Activated T-helper 1 cell treated with anti-CD3 and anti-CD28 coated beads, Interleukin-12 subunit alpha, Interleukin-12 subunit beta, Interleukin-2, Interleukin-4 antibody, amounts not matched to agents 30 ng/mL and 10 ng/mL and 1 ng/mL, durations not matched to agents 14 hours and 24 hours and 36 hours (primary cell): ENCODE data around the gene ASIC3. TPM values are rescaled to one million over a fixed set of nuclear protein-coding genes. Genes with fewer than 3 reads are reported as not detected.

ENCODE experiments used
- DNase-seq: peaks from one replicate; pipeline ENCODE4 v3.0.0; 2021; ENCODE audit warnings: low spot score
- H3K27ac Mint-ChIP-seq: one replicate; pipeline ENCODE4 v1.8.0; 2021; ENCODE audit warnings: mild to moderate bottlenecking, mixed read lengths
- H3K27me3 Mint-ChIP-seq: one replicate; pipeline ENCODE4 v1.8.0; 2022; ENCODE audit warnings: mild to moderate bottlenecking, moderate library complexity, mixed read lengths; ENCODE audit not compliant: insufficient read depth
- H3K36me3 Mint-ChIP-seq: one replicate; pipeline ENCODE4 v1.8.0; 2021; ENCODE audit warnings: low read depth, mixed read lengths
- H3K4me1 Mint-ChIP-seq: one replicate; pipeline ENCODE4 v1.8.0; 2021; ENCODE audit warnings: low read depth, mixed read lengths
- H3K4me3 Mint-ChIP-seq: one replicate; pipeline ENCODE4 v1.8.0; 2021; ENCODE audit warnings: mild to moderate bottlenecking, moderate library complexity, mixed read lengths
- H3K9me3 Mint-ChIP-seq: one replicate; pipeline ENCODE4 v1.8.0; 2021; ENCODE audit warnings: mixed read lengths
- intact Hi-C: fragments of 100-400 bp; cut with micrococcal nuclease; formaldehyde crosslinking; loops from one replicate; pipeline ENCODE4 v1.15.1; 2024
- total RNA-seq: library from RNA; stranded (reverse); gene quantifications from 2 replicates; pipeline ENCODE4 v1.2.3, GENCODE V29; 2022

Gene ASIC3
- total RNA-seq, 1 donor from 2014 or later: 1.9 TPM

DNA sequence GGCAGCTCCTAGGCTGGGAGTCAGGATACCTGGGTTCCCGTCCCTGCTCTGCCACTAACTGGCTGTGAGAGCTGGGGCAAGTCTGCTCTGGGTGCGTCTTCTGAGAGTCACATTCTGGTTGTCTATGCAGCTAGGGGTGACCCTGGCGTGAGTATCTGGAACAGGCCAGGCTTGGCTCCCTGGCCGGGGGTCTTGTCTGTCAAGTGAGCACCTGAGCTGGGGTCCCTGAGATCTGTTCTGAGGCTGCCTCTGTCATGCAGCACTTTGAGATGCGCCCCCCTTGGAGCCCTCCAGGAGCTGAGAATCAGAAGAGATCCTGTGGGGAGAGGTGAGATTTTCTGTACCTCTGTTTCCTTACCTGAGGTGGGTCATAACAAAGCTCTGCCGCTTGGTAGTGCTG lies 45.4 kb downstream of the ASIC3 start:
- no peak for DNase-seq
- Mint-ChIP-seq H3K36me3 (peaks cover 3% of the 10 kb centered on the region), H3K4me1 (peaks cover 16% of the 10 kb centered on the region), H3K27me3 (peaks cover 3% of the 10 kb centered on the region), H3K27ac (no peak overlapping the region), H3K4me3 (no peak overlapping the region), H3K9me3 (no peaks in the 10 kb centered on the region)
- intact Hi-C loops: no loop called here

DNA sequence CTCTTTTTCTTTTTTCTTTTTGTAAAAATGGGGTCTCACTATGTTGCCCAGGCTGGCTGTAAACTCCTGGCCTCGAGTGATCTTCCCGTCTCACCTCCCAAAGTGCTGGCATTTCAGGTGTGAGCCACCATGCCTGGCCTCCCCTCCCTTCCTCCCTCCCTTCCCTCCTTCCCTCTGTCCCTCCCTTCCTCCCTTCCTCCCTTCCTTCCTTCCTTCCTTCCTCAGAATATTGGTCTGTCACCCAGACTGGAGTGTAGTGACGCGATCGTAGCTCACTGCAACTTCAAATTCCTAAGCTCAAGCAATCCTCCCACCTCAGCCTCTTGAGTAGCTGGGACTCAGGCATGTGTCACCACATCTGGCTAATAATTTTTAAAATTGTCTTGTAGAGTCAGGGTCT lies 46.3 kb downstream of the ASIC3 start:
- H3K27me3 Mint-ChIP-seq: no peaks in the 10 kb centered on the region
- intact Hi-C loops: no loop called here
- no peaks in the 10 kb centered on the region for H3K36me3 Mint-ChIP-seq
- H3K4me3 Mint-ChIP-seq: no peak overlapping the region
- DNase-seq: no peak
- H3K27ac Mint-ChIP-seq: no peak overlapping the region
- peaks cover 9% of the 10 kb centered on the region for H3K4me1 Mint-ChIP-seq
- H3K9me3 Mint-ChIP-seq: no peaks in the 10 kb centered on the region

DNA sequence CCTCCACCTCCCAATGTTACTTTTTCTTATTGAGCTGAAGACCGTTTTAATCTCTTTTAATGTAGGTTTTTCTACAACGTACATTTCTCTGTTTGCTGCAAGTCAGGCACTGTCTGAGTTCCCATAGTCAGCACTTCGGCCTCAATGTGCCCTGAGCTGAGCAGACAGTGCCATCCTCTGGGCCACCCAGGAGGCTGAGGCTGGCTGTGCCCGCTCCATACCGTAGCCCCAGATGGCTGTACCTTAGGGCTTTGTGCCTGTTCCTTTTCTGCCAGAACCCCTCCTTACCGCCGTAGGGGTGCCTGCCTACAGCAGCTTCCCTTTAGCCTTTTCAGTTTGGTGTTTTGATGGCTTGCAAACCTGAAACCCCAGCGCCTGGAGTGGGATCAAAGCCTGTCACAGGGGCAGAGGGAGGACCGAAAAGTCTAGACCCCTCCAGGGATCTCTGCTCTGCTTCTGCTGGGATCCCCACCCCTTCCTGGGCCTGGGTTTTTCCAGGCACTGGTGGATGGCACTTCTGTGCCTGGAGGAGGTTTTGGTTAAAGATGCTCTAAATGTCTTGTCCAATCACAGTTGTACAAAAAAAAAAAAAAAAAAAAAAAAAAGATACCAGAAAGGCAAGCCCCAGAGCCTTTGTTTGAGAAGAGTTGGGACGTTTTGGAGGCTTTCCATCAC lies 46.9 kb downstream of the ASIC3 start:
- intact Hi-C loops: no loop called here
- Mint-ChIP-seq H3K4me1 (peaks cover 9% of the 10 kb centered on the region), H3K9me3 (no peaks in the 10 kb centered on the region), H3K4me3 (no peak overlapping the region), H3K27me3 (no peaks in the 10 kb centered on the region), H3K27ac (no peak overlapping the region), H3K36me3 (no peaks in the 10 kb centered on the region)
- DNase-seq: no peak

DNA sequence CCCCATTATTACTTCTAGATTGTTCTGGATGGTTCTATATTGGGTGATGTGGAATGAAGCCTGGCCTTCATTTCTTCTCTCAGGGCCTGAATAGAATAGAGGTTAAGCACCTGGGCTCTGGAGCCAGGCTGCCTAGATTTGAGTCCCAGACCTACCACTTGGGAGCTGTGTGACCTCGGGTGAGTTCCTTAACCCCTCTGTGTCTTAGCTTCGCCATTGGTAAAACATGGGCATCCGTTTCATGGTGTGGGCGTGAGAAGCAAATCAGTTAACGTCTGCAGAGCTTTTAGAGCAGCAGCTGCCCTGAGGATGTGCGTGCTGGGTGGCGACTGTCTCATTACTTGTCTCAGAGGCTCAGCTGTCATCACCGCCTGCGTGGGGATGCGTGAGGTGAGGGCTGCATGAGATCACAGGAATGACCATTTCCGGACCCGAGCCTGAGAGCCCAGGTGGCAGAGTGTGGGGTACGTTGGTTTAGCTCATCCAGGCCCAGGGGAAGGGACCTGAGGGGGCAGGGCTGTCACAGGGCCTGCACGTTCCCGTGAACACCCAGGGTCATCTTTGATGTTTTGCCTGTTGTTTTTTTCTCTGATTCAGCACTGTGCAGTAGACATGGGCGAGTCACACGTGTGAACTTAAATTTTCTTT lies 47.6 kb downstream of the ASIC3 start:
- DNase-seq: no peak
- no peaks in the 10 kb centered on the region for H3K36me3 Mint-ChIP-seq
- no peak overlapping the region for H3K27ac Mint-ChIP-seq
- no peaks in the 10 kb centered on the region for H3K27me3 Mint-ChIP-seq
- no peak overlapping the region for H3K4me3 Mint-ChIP-seq
- intact Hi-C loops: no loop called here
- no peaks in the 10 kb centered on the region for H3K9me3 Mint-ChIP-seq
- peaks cover 9% of the 10 kb centered on the region for H3K4me1 Mint-ChIP-seq

DNA sequence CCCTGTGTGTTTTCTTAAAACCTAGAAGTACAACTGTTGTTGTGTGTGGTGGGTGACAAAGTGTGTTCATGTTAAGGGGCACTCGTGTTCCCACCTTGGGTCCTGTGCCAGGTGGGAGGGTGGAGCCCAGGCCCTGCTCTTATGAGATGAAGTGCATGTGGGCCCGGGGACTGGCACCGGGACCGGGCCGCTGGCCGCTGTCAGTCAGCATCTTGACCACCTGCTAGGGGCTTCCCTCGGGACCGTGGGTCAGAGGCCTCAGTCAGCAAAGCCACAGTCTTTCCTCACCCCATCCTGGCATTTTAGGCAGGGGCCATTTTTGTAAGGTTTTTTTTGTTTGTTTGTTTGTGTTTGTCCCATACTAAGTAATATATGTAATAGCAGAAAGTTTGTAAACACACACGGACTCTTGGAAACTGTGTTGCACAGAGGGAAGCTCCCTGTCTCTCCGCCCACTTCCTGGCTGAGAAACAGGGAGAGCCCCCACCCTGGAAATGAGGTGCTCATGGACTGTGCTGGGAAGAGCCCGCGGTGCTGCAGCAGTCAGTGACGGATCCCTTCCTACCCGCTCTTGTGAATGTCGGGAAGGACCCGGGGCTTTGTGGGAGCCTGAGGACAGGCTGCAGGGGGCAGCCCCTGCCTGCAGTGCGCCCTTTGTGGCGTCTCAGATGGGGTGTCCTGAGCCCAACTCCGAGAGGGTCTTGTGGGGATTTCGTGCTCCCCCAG lies 51.3 kb downstream of the ASIC3 start:
- intact Hi-C loops: no loop called here
- H3K4me1 Mint-ChIP-seq: no peaks in the 10 kb centered on the region
- H3K4me3 Mint-ChIP-seq: no peak overlapping the region
- no peaks in the 10 kb centered on the region for H3K9me3 Mint-ChIP-seq
- no peaks in the 10 kb centered on the region for H3K36me3 Mint-ChIP-seq
- H3K27ac Mint-ChIP-seq: no peak overlapping the region
- no peaks in the 10 kb centered on the region for H3K27me3 Mint-ChIP-seq
- no peak for DNase-seq

DNA sequence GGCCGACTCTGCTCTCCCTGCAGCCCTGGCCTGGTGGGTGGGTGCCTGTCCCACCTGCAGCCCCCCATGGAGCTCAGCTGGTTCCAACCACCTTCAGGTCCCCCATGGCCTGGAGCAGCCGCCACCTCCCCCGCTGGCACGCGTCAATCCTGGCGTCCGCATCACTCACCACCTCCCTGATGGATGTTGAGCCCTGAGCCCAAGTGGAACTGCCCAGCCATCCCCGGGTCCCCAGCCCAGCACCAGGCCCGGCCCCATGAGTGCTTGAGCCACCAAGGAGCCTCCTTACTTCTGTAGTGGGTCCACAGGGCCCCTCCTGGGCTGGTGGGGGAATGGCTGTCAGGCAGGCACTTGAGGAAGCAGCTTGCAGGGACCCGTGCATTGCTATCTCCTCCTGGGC lies 52.6 kb downstream of the ASIC3 start:
- H3K27ac Mint-ChIP-seq: no peak overlapping the region
- no peaks in the 10 kb centered on the region for H3K4me1 Mint-ChIP-seq
- no peak overlapping the region for H3K4me3 Mint-ChIP-seq
- no peak for DNase-seq
- intact Hi-C loops: no loop called here
- no peaks in the 10 kb centered on the region for H3K9me3 Mint-ChIP-seq
- H3K27me3 Mint-ChIP-seq: peaks cover 2% of the 10 kb centered on the region
- no peaks in the 10 kb centered on the region for H3K36me3 Mint-ChIP-seq

DNA sequence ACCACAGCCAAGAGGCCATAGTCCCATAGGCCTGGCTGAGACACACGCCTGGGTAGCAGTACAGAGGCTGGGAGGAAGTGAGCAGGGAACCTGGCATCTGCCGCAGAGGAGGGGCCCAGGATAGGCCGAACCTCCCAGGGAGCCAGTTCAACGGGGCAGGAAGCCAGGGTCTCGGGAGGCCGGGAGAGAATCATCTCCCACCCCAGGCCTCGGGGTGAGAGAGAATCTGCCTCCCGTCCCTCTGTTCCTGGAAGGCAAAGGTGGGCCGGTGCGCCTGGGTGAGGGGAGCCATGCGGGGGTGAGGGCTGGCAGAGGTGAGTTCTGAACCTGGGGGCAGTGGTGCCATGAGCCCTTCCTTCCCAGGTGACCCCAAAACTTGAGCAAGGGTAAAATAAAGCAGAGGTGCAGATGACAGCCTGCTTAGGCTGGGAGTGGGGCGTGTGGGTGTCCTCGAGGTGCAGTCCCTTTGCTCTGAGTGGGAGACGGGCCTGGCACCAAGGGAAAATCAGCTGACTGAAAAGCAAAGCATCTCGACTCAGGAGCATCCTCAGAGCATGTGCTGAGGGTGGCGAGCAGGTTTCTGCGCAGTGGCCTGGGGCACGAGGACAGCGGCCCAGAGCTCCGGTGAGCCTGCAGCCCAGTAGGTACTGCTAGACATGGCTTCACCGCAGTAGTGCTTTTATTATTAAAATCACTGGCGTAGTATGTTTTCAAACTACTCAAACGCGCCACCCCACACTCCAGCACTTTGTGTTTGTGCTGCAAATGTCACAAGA lies 53.5 kb downstream of the ASIC3 start:
- peaks cover 3% of the 10 kb centered on the region for H3K27me3 Mint-ChIP-seq
- H3K36me3 Mint-ChIP-seq: no peaks in the 10 kb centered on the region
- no peak overlapping the region for H3K4me3 Mint-ChIP-seq
- intact Hi-C loops: no loop called here
- no peak for DNase-seq
- no peaks in the 10 kb centered on the region for H3K9me3 Mint-ChIP-seq
- no peaks in the 10 kb centered on the region for H3K4me1 Mint-ChIP-seq
- no peak overlapping the region for H3K27ac Mint-ChIP-seq

Other genes starting within 250 kb of the ASIC3 start
- not detected in 2 replicates for gene TMEM176B, start 248.2 kb upstream of the ASIC3 start, total RNA-seq
- gene TMEM176A, start 247.8 kb upstream of the ASIC3 start, total RNA-seq: not detected in 2 replicates
- not detected in 2 replicates for gene AOC1, start 196.0 kb upstream of the ASIC3 start, total RNA-seq
- gene KCNH2, start 70.2 kb upstream of the ASIC3 start, total RNA-seq: 0.20 and 0.49 TPM in 2 replicates
- gene NOS3, start 57.5 kb upstream of the ASIC3 start, total RNA-seq: 12.2 and 12.8 TPM in 2 replicates
- 4.7 and 6.3 TPM in 2 replicates for gene ATG9B, start 24.0 kb upstream of the ASIC3 start, total RNA-seq
- 56.9 and 57.9 TPM in 2 replicates for gene ABCB8, start 20.1 kb upstream of the ASIC3 start, total RNA-seq
- 24.9 and 28.1 TPM in 2 replicates for gene CDK5, start 9.4 kb downstream of the ASIC3 start, total RNA-seq
- gene SLC4A2, start 11.1 kb downstream of the ASIC3 start, total RNA-seq: 127 and 128 TPM in 2 replicates
- gene FASTK, start 32.3 kb downstream of the ASIC3 start, total RNA-seq: 92.6 and 96.3 TPM in 2 replicates
- gene TMUB1, start 35.0 kb downstream of the ASIC3 start, total RNA-seq: 55.3 and 63.4 TPM in 2 replicates
- 52.9 and 58.0 TPM in 2 replicates for gene AGAP3, start 37.9 kb downstream of the ASIC3 start, total RNA-seq
- gene GBX1, start 119.2 kb downstream of the ASIC3 start, total RNA-seq: not detected in 2 replicates
- gene ASB10, start 138.7 kb downstream of the ASIC3 start, total RNA-seq: not detected in 2 replicates
- gene H2BK1, start 162.0 kb downstream of the ASIC3 start, total RNA-seq: not detected in 2 replicates
- 81.7 and 85.4 TPM in 2 replicates for gene ABCF2, start 178.7 kb downstream of the ASIC3 start, total RNA-seq
- 45.6 and 48.5 TPM in 2 replicates for gene CHPF2, start 184.0 kb downstream of the ASIC3 start, total RNA-seq
- gene SMARCD3, start 200.2 kb downstream of the ASIC3 start, total RNA-seq: 2.4 and 3.1 TPM in 2 replicates